LNCAP (cell line): ENCODE results near the gene MEP1B.

Source experiments
- TF ChIP-seq, protein P1 (sequence below): fragments of 450-650 bp; IDR thresholded peaks from 2 replicates; pipeline ENCODE4 v1.5.1; 2017; ENCODE audit warnings: mild to moderate bottlenecking

Gene MEP1B

DNA sequence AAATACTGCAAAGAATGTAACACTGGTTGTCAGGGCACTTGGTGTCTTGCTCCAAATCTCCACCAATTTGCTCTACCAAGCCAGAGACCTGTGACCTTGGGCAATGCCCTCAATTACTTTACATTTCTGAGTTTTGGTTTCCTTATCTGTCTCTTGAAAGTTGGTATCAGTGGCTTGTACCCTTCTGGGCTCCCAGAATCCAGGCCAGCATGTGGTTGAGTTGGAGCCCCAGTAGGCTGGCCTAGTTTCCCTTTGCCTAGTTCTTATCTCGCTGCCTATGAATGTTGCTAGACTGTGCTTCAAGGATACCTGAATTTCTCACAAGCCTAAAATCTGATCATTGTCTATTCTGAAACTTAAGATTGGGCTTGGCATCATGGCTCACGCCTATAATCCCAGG, 26.6 kb downstream of the MEP1B start:
- TF ChIP-seq, protein P1, sequence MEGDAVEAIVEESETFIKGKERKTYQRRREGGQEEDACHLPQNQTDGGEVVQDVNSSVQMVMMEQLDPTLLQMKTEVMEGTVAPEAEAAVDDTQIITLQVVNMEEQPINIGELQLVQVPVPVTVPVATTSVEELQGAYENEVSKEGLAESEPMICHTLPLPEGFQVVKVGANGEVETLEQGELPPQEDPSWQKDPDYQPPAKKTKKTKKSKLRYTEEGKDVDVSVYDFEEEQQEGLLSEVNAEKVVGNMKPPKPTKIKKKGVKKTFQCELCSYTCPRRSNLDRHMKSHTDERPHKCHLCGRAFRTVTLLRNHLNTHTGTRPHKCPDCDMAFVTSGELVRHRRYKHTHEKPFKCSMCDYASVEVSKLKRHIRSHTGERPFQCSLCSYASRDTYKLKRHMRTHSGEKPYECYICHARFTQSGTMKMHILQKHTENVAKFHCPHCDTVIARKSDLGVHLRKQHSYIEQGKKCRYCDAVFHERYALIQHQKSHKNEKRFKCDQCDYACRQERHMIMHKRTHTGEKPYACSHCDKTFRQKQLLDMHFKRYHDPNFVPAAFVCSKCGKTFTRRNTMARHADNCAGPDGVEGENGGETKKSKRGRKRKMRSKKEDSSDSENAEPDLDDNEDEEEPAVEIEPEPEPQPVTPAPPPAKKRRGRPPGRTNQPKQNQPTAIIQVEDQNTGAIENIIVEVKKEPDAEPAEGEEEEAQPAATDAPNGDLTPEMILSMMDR, result no peak

DNA sequence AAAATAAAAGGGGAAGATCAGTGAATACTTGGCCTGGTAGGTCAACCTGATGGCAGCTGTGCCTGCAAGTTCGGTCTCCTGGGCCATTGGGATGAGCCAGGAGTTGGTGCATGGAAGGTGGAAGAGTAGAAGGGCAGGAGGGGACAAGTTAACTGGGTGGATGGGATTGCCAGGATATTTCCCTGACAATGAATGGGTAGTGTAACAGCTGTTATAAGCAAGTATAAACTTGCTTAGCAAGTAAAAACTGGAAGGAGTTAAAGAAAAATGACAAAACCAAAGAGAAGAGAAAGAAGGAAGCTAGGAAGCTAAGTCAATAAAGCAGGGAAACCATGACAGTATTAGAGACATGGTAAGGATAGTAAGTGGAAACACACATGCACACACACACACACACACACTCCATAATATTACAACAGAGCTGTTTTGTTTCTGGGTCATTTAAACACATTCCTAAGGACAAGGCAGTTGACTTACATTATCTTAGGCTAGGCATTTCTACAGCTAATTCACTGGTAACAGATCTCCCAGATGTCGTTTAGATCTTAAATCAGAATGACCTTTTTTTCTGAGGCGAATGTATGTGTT, 29.7 kb downstream of the MEP1B start:
- TF ChIP-seq, protein P1, result no peak

DNA sequence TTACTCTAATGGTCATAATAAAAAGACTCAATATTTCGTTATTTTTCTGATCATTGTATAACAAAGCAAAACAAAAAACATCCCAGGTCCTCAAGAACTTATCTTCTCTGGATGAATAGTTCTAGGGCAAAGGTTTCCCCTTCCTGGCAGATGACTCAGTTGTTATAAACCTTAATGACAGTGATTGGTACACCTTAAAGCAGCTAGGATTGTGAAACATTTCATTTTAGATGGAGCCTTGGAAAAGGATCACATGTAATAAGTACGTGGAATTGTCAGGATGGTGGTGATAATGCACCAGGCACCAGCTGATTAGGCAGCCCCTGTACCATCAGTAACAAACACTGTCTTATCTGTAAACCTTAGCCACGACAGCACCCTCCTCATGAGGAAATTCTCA, 47.2 kb downstream of the MEP1B start:
- TF ChIP-seq, protein P1, result no peak

DNA sequence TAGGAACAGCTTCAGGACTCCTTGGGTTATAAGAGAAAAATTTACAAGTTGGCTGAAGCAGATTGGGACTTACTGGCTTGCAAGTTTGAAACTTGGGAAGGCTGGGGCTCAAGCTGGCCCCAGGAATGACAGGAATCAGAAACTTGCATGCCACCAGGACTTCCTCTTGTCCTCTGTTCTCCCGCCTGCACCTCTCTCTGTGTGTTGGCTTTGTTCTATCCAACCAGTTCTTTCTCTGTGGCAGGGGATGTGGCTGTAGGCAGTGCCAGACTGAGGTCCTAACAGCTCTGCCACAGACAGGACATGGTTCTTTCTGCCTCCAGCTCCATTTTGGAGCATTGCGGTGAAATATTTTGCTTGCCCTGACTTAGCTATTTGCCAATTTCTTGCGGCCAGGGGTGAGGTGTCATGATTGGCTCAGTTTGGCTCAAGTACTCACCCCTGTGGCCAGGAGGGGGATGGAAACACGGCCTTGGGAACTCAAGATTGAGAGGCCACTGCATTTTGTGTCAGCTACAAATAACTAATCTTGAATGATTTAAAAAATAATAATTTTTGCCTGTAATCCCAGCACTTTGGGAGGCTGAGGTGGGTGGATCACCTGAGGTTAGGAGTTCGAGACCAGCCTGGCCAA, 48.9 kb downstream of the MEP1B start:
- TF ChIP-seq, protein P1, result no peak

DNA sequence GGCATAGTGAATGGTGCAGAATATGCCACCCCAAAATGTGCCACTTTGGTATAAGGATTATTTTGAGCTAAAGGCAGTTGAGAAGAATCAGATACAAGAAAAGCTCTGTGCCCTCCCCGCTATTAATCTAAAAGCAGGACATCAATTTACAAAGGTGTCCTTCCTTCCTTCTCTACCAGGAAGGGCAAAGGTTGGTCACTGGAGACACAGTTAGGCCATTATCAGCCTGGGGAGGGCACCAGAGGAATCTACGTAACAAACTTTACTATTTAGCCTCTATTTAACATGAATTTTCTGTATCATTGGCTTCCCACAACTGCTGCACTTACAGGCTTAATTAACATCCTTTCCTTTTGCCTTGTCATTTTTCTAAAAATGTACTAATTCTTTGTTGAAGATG, 52.6 kb downstream of the MEP1B start:
- TF ChIP-seq, protein P1, result no peak

DNA sequence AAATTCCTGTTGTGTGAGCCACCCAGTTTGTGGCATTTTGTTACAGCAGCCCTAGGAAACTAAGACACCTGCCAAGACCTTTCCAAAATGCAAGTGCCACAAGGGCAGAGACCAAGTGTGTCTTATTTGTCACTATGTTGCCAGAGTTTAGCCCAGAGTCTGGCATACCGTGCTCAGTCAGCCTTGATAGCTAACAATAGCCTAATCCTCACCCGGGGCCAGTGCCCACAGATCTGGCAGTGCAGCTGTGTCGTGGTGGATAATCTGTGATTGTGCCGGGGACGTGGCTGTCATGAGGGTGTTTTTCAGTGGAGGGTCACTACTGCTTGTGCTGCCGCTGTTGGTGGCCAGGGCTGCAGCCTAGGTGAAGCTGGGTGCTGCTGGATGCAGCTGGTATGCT, 53.5 kb downstream of the MEP1B start:
- TF ChIP-seq, protein P1, result no peak

DNA sequence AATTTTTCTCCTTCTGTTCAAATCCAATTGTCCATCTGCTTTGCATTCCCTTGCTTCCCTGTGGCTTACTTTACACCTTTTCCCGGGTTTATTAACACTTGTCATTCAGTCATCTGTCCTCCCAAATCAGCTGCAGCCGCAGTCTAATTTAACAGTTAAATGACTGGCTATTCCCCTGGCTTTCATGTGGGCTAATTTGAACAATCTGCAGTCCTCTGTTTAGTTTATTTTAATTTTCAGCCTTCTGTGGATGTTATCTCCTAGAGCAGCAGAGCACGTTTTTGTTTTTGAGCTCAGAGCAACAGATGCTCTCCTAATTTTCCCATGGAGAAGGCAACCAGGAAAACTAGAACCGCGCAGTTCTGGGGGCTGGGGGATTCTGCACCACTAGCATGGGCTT, 55.0 kb downstream of the MEP1B start:
- TF ChIP-seq, protein P1, result no peak
